Measurements from ENCODE around the gene ZBTB20. TPM values are rescaled to one million over a fixed set of nuclear protein-coding genes. Genes with fewer than 3 reads are reported as not detected.

Gene ZBTB20
- total and polyA plus RNA-seq, 2 of the 4 experiments (the other 2 are of a cell fraction) = 0.75 to 14.7 TPM

- peak overlapping the region; percentile 9; the same call in 1 of the 2 replicates for H3K4me2 ChIP-seq (ENCODE audit: low read depth, low read length)
- H3K9me1 ChIP-seq (ENCODE audit: insufficient read depth, low read length) = peaks cover 11% of the 10 kb centered on the region
- H3K18ac ChIP-seq (ENCODE audit: low read depth, low read length) = no peak overlapping the region
- no peaks in the 10 kb centered on the region for H3K27me3 ChIP-seq (ENCODE audit: control insufficient read depth, insufficient read depth, low read length)
- ATAC-seq (ENCODE audit: low read depth) (peak; percentile 87), DNase-seq (peak; percentile 81)
- dilution Hi-C loops (cut with HindIII; ENCODE audit: low sequenced_read_pairs, unreplicated experiment) = no loop called here
- peaks cover 9% of the 10 kb centered on the region for H3K4me1 ChIP-seq (ENCODE audit: control insufficient read depth, insufficient read depth, low read length)
- no peak overlapping the region for H3K4me3 ChIP-seq (ENCODE audit: insufficient read depth, low read depth, low read length)
- POLR2A ChIA-PET (ENCODE audit: unreplicated experiment) = interaction anchor here (0.6 to 0.8 kb wide), 4 partner anchors 11 to 238 kb away, joined by 3 to 11 read pairs (median 5); no protein-coding TSS in a partner anchor
- no peak overlapping the region for H2AK5ac ChIP-seq (ENCODE audit: low read depth, low read length)
- intact Hi-C loops (cut with micrococcal nuclease) = loop anchor here (5.0 to 10.0 kb wide), 5 partner anchors 223 to 1431 kb away; partner anchors contain the start of gene ZBTB20
- H2BK120ac ChIP-seq (ENCODE audit: low read depth, low read length) = peak overlapping the region; percentile 42; the same call in 1 of the 2 replicates
- peak overlapping the region; percentile 22; the same call in 1 of the 2 replicates for H3K27ac ChIP-seq (ENCODE audit: insufficient read depth, low read length)
- H4K5ac ChIP-seq (ENCODE audit: low read depth, low read length) = no peak overlapping the region
- CTCF ChIA-PET = interaction anchor here (0.5 to 1.5 kb wide), 17 partner anchors 11 to 1847 kb away, joined by 3 to 10 read pairs (median 3); no protein-coding TSS in a partner anchor
- peaks cover 5% of the 10 kb centered on the region for H3K36me3 ChIP-seq (ENCODE audit: control insufficient read depth, insufficient read depth, low read length)
- no peak overlapping the region for H3K56ac ChIP-seq (ENCODE audit: extremely low read depth, insufficient read depth, low read length)
- TF ChIP-seq MAFK (IDR thresholded peaks at IDR 0.05; ENCODE audit: low read depth, low read length) = no peak
- TF ChIP-seq CTCF (conservative IDR thresholded peaks at IDR 0.05; ENCODE audit: low read depth, low read length) = peak; percentile 94
- 0 out of 2 replicates have a peak, but pooled peaks have one; percentile 25 for TF ChIP-seq POLR2A (IDR thresholded peaks at IDR 0.05; ENCODE audit: low read depth, low read length)
- TF ChIP-seq RAD21 (IDR thresholded peaks at IDR 0.05; ENCODE audit: low read length) = peak; percentile 96
- TF ChIP-seq SMC3 (IDR thresholded peaks at IDR 0.05; ENCODE audit: low read depth, low read length) = peak; percentile 88
- TF ChIP-seq FOS (IDR thresholded peaks at IDR 0.05; ENCODE audit: low read depth, low read length) = no peak
- peak overlapping the region; percentile 52 for H3K4ac ChIP-seq (ENCODE audit: low read depth, low read length)
- H4K20me1 ChIP-seq (ENCODE audit: insufficient read depth, low read length) = peaks cover 3% of the 10 kb centered on the region; the same call in 1 of the 2 replicates
- H3K79me1 ChIP-seq (ENCODE audit: low read depth in 1 of 2, low read length in 2 of 2) = peaks cover 0 to 15% of the 10 kb centered on the region in 2 experiments; a peak in 3 of 4 replicates
- peak overlapping the region in 1 of 2 experiments; percentile 50; a peak in 3 of 4 replicates for H4K8ac ChIP-seq (ENCODE audit: low read depth in 2 of 2, low read length in 2 of 2)
- peak overlapping the region; percentile 11 for H2AFZ ChIP-seq (replicated peaks; ENCODE audit: low read length, poor library complexity)
- no peak overlapping the region for H2BK20ac ChIP-seq (ENCODE audit: low read depth, low read length)
- H2AK9ac ChIP-seq (replicated peaks; ENCODE audit: low read depth, low read length, poor library complexity) = no peak overlapping the region
- in situ Hi-C loops (cut with MboI; ENCODE audit: low sequenced_read_pairs) = no loop called here
- H3K9me3 ChIP-seq (ENCODE audit: control insufficient read depth, insufficient read depth, low read length) = no peaks in the 10 kb centered on the region
- peak overlapping the region; percentile 67 for H3K14ac ChIP-seq (replicated peaks; ENCODE audit: low read depth, low read length)
- peak overlapping the region; percentile 50 for H2BK5ac ChIP-seq (ENCODE audit: low read depth, low read length, poor library complexity, severe bottlenecking)
- no peak overlapping the region for H4K91ac ChIP-seq (ENCODE audit: insufficient read depth, low read depth, low read length)
- H3K23ac ChIP-seq (ENCODE audit: low read depth, low read length) = peak overlapping the region; percentile 62; the same call in 1 of the 2 replicates
- no TSS peak for BruUV-seq (replicated peaks)
- peak overlapping the region; percentile 44; the same call in 1 of the 3 replicates for H2BK15ac ChIP-seq (ENCODE audit: low read depth, low read length)
- H3K9ac ChIP-seq (ENCODE audit: low read depth, low read length) = no peak overlapping the region
- 0% methylated on average over 2 of the region's 12 CpGs; no CpG with 5 or more reads in 1 of the 2 experiments for WGBS, 2 experiments (ENCODE audit: extremely low coverage in 2 of 2, insufficient read length in 1 of 2)
These were observed 763.1 kb downstream of the ZBTB20 start for GRCh38 chr3:114383875-114384557.

All from IMR-90 (cell line).